Measurements from ENCODE around the gene DOCK2.

DOCK2 gene

DNA sequence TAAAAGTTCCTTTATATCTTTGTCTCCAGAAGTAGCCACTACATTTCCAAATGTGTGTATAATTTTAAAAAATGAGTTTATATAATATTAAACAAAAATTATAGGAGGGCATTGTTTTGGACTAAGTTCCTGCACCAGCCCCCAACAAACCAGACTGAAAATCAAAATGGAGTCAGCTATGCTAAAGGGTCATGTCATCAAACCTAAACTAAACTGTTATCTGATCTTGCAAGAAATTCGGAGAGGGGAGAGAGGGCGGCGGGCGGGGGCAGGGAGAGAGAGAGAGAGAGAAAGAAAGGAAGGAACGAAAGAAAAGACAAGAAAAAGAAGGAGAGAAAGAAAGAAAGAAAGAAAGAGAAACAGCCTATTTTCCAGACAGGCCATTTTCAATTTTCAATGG is 63.5 kb downstream of the DOCK2 start:
- H3K4me3 ChIP-seq (replicated peaks; ENCODE audit: low read depth, low read length) = no peak overlapping the region
- TF ChIP-seq, protein P1, sequence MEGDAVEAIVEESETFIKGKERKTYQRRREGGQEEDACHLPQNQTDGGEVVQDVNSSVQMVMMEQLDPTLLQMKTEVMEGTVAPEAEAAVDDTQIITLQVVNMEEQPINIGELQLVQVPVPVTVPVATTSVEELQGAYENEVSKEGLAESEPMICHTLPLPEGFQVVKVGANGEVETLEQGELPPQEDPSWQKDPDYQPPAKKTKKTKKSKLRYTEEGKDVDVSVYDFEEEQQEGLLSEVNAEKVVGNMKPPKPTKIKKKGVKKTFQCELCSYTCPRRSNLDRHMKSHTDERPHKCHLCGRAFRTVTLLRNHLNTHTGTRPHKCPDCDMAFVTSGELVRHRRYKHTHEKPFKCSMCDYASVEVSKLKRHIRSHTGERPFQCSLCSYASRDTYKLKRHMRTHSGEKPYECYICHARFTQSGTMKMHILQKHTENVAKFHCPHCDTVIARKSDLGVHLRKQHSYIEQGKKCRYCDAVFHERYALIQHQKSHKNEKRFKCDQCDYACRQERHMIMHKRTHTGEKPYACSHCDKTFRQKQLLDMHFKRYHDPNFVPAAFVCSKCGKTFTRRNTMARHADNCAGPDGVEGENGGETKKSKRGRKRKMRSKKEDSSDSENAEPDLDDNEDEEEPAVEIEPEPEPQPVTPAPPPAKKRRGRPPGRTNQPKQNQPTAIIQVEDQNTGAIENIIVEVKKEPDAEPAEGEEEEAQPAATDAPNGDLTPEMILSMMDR (IDR thresholded peaks at IDR 0.05; ENCODE audit: low read depth, low read length, missing control alignments) = no peak
- no peak for DNase-seq (ENCODE audit: extremely low read depth, low read depth)

DNA sequence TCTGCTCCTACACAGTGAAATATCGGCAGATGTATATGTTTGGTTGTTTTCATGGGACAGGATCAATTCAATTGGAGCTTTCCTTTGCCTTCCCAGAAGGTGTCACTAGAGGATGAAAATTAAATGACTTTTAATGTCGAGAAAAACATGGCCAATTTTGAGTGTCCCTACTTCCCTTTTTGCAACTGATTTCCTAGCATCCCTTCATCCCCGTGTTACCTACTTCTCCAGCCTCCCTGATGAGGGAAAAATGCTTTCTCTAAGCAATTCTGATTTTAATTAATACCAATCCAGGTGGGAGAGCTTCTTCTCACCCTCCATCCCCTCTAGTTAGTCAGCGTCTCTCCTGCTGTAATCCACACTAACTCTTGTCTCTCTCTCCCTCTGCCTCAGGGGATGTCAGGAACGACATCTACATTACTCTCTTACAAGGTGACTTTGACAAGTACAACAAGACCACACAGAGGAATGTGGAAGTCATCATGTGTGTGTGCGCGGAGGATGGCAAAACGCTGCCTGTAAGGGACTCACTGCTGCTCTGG is 64.9 kb downstream of the DOCK2 start:
- TF ChIP-seq, protein P1 (IDR thresholded peaks at IDR 0.05; ENCODE audit: low read depth, low read length, missing control alignments) = peak; percentile 51
- H3K4me3 ChIP-seq (replicated peaks; ENCODE audit: low read depth, low read length) = no peak overlapping the region
- DNase-seq (ENCODE audit: extremely low read depth, low read depth) = no peak

DNA sequence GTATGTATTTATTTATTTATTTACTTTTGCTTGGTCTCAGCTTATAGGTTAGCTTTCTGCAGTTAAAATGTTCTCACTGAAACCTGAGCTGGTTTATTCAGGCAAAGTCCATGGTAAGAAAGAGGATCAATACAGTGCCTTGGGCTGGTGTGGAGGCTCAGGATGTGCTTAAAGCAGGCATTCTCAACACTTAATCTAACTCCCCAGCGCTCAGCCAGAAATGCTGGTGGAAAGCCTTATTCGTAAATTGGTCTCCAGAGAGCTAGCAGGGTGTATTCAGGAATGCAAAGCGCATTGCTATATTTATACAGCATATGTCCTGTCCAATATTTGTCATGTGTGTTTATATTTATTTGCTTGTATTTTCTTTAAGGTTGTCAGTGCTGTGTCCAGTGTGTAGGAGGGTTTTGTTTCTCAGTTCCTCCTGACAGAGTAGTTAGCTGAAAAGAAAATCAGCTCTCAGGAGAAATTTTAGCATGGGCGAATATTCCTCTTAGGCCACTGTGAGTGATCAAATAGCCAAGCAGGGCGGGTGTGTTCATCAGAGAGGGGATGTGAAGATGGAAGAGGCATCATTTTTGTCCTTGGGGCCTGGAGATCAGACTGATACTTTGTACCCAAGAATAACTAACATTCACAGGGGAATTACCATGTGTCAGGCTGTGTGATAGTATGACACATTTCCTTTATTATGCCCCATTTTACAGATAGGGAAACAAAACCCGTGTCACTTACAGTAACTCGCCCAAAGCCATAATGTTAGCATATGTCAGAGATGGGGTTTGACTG is 65.8 kb downstream of the DOCK2 start:
- TF ChIP-seq, protein P1 (IDR thresholded peaks at IDR 0.05; ENCODE audit: low read depth, low read length, missing control alignments) = no peak
- H3K4me3 ChIP-seq (replicated peaks; ENCODE audit: low read depth, low read length) = no peak overlapping the region
- no peak for DNase-seq (ENCODE audit: extremely low read depth, low read depth)

DNA sequence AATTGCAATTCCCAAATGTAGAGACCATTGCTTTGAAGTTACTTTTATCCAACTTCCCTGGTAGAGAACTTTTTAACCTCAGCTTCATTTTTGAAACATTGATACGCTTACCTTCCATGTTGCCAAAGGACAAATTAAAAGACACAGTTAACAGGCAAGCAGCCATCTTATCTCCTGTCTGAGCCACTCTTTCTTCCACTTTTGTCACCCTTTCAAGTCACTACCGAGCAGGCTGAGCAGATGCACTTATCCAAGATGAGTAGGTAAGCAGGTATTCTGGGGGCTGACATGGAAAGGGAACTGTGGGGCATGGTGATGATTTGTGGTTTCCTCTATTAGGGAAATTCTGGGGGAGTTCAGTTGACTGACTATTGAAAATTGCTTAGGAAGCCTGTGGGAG is 66.7 kb downstream of the DOCK2 start:
- no peak for DNase-seq (ENCODE audit: extremely low read depth, low read depth)
- TF ChIP-seq, protein P1 (IDR thresholded peaks at IDR 0.05; ENCODE audit: low read depth, low read length, missing control alignments) = no peak

DNA sequence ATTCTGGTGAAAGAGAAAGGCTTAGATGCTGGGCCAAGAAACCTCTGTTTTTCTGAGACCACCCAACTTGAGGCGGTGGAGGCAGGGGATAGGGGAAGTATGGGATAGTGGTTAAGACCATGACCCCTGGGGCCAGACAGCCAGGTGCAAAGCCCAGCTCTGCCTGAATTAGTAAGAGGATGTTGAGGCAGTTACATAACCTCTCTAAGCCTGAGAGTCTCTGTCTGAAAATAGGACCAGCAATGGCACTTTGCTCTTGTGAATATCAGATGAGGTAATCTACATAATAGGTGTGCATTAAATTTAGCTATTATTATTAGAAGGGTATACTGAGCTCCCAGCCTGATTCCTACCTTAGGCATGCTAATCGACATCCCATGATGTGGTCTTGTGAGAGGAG is 68.2 kb downstream of the DOCK2 start:
- TF ChIP-seq, protein P1 (IDR thresholded peaks at IDR 0.05; ENCODE audit: low read depth, low read length, missing control alignments) = no peak
- no peak for DNase-seq (ENCODE audit: extremely low read depth, low read depth)
- no peak overlapping the region for H3K4me3 ChIP-seq (replicated peaks; ENCODE audit: low read depth, low read length)

More for the DNA sequence above, 66.7 kb downstream of the DOCK2 start:
- no peak overlapping the region for H3K4me3 ChIP-seq (replicated peaks; ENCODE audit: low read depth, low read length)

DNA sequence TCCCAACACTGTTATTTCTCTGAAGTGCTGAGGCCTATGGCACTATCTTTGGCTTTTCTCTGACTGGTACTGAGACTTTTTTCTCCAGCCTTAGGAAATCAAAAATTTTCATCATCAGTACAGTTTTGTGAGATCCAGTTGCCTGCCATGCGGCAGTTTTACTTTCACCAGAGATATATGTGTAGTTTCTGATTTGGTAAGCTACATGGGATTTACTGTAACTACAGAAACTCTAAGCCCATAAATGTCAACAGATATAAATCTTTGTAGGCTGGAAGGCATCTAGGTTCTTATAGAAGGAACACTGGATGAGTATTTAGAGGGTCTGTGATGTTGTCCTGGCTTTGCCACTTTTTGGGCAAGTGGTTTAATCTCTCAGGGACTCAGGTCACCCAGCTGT is 69.0 kb downstream of the DOCK2 start:
- no peak for DNase-seq (ENCODE audit: extremely low read depth, low read depth)
- TF ChIP-seq, protein P1 (IDR thresholded peaks at IDR 0.05; ENCODE audit: low read depth, low read length, missing control alignments) = no peak

More for the DNA sequence above, 69.0 kb downstream of the DOCK2 start:
- no peak overlapping the region for H3K4me3 ChIP-seq (replicated peaks; ENCODE audit: low read depth, low read length)

Data from HFF-Myc (cell line).